ENCODE results near the gene ZNF714. TPM values are rescaled to one million over a fixed set of nuclear protein-coding genes. Genes with fewer than 3 reads are reported as not detected.

Gene ZNF714
- total RNA-seq, 3 donors from 2014 or later (not counting 1 experiment from before 2014, with no cell fraction given), result 12.5 to 15.0 (median 14.7) TPM

DNA sequence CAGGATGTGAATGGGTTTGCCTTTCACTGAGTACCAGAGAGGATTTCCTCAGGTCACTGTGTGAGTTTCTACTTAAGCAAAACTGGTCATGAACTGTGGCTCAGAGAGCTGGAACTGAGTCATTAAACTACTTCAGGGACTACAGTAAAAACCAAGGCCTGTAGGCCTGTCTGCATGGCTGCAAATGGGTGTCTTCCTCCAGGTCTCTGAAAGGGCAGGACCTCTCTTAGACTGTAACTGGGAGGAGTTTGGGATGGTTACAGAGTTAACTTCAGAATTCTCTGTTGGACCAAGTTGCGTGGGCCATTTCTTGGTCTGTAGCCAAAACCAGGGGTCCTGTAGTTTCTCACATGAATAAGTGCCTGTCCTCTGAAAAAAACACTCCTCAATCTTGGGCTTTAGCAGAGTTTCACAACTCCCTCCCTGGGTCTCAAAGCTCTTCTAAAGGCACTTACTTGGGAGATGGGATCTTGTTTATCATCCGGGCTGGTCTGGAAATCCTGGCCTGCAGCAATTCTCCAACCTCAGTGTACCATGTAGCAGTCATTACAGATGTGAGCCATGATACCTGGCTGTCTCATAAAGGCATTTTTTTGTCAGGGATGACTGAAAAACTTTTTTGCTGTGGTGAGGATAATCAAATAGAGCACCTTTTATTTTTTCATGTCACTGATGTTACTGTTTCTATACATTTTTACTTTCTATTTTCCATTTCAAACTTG is 19.7 kb downstream of the ZNF714 start:
- no peaks in the 10 kb centered on the region for H3K27me3 ChIP-seq (ENCODE audit: control insufficient read depth, insufficient read depth, low read length)
- no peaks in the 10 kb centered on the region for H3K36me3 ChIP-seq (ENCODE audit: control insufficient read depth, insufficient read depth, low read length)
- no peaks in the 10 kb centered on the region for H3K27me3 Mint-ChIP-seq (ENCODE audit: low read depth in 2 of 2)
- ATAC-seq, result no peak
- no peak overlapping the region for H3K4me3 ChIP-seq (ENCODE audit: low read length)
- H3K9me3 Mint-ChIP-seq, result no peaks in the 10 kb centered on the region
- DNase-seq, result no peak
- TF ChIP-seq, protein P1, sequence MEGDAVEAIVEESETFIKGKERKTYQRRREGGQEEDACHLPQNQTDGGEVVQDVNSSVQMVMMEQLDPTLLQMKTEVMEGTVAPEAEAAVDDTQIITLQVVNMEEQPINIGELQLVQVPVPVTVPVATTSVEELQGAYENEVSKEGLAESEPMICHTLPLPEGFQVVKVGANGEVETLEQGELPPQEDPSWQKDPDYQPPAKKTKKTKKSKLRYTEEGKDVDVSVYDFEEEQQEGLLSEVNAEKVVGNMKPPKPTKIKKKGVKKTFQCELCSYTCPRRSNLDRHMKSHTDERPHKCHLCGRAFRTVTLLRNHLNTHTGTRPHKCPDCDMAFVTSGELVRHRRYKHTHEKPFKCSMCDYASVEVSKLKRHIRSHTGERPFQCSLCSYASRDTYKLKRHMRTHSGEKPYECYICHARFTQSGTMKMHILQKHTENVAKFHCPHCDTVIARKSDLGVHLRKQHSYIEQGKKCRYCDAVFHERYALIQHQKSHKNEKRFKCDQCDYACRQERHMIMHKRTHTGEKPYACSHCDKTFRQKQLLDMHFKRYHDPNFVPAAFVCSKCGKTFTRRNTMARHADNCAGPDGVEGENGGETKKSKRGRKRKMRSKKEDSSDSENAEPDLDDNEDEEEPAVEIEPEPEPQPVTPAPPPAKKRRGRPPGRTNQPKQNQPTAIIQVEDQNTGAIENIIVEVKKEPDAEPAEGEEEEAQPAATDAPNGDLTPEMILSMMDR (IDR thresholded peaks at IDR 0.05), result no peak
- no peaks in the 10 kb centered on the region for H3K4me1 Mint-ChIP-seq
- H3K4me3 Mint-ChIP-seq, result no peak overlapping the region
- intact Hi-C loops (cut with micrococcal nuclease), result no loop called here
- WGBS (ENCODE audit: insufficient coverage), result 92% methylated on average over 2 of the region's 2 CpGs
- H3K4me1 ChIP-seq (ENCODE audit: control insufficient read depth, insufficient read depth, low read length), result no peaks in the 10 kb centered on the region
- no peaks in the 10 kb centered on the region for H3K9me3 ChIP-seq (ENCODE audit: control insufficient read depth, insufficient read depth, low read length)
- no peak overlapping the region for H3K27ac ChIP-seq (ENCODE audit: low read length)
- no peak overlapping the region for H3K27ac Mint-ChIP-seq
- H3K36me3 Mint-ChIP-seq, result no peaks in the 10 kb centered on the region

DNA sequence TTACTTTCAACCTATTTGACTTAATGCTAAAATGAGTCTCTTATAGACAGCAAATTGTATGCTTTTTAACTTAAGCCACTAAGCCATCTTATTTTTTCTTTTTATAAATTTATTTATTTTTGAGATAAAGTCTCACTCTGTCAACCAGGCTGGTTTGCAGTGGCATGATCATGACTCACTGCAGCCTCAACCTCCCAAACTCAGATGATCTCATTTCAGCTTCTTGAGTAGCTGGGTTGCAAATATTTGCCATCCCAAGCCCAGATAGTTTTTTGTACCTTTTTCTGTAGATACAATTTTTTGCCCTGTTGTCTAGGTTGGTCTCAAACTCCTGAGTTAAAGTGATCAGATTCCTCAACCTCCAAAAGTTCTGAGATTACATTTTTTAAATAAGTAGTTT is 27.1 kb downstream of the ZNF714 start:
- Mint-ChIP-seq H3K9me3 (peaks cover 2 to 8% of the 10 kb centered on the region in 2 donors), H3K27me3 (ENCODE audit: low read depth in 2 of 2) (no peaks in the 10 kb centered on the region), H3K4me1 (peaks cover 0 to 14% of the 10 kb centered on the region in 2 donors), H3K36me3 (peaks cover 2% of the 10 kb centered on the region), H3K4me3 (no peak overlapping the region), H3K27ac (no peak overlapping the region)
- TF ChIP-seq, protein P1 (IDR thresholded peaks at IDR 0.05), result no peak
- no peak for DNase-seq
- no peak for ATAC-seq
- no peak overlapping the region for H3K4me3 ChIP-seq (ENCODE audit: low read length)
- no peaks in the 10 kb centered on the region for H3K36me3 ChIP-seq (ENCODE audit: control insufficient read depth, insufficient read depth, low read length)
- intact Hi-C loops (cut with micrococcal nuclease), result no loop called here
- H3K27me3 ChIP-seq (ENCODE audit: control insufficient read depth, insufficient read depth, low read length), result no peaks in the 10 kb centered on the region
- H3K4me1 ChIP-seq (ENCODE audit: control insufficient read depth, insufficient read depth, low read length), result no peaks in the 10 kb centered on the region
- peaks cover 5% of the 10 kb centered on the region for H3K9me3 ChIP-seq (ENCODE audit: control insufficient read depth, insufficient read depth, low read length)
- no peak overlapping the region for H3K27ac ChIP-seq (ENCODE audit: low read length)

GRCh38 chr19:21110183-21110582 is 28.2 kb downstream of the ZNF714 start:
- H3K27me3 ChIP-seq (ENCODE audit: control insufficient read depth, insufficient read depth, low read length), result no peaks in the 10 kb centered on the region
- TF ChIP-seq, protein P1 (IDR thresholded peaks at IDR 0.05), result no peak
- H3K27ac ChIP-seq (ENCODE audit: low read length), result no peak overlapping the region
- Mint-ChIP-seq H3K4me3 (no peak overlapping the region), H3K36me3 (peaks cover 12% of the 10 kb centered on the region), H3K27ac (no peak overlapping the region), H3K9me3 (peaks cover 8 to 15% of the 10 kb centered on the region in 2 donors), H3K4me1 (peaks cover 0 to 14% of the 10 kb centered on the region in 2 donors), H3K27me3 (ENCODE audit: low read depth in 2 of 2) (no peaks in the 10 kb centered on the region)
- no peaks in the 10 kb centered on the region for H3K4me1 ChIP-seq (ENCODE audit: control insufficient read depth, insufficient read depth, low read length)
- DNase-seq (no peak), ATAC-seq (no peak)
- H3K36me3 ChIP-seq (ENCODE audit: control insufficient read depth, insufficient read depth, low read length), result no peaks in the 10 kb centered on the region
- H3K4me3 ChIP-seq (ENCODE audit: low read length), result no peak overlapping the region
- intact Hi-C loops (cut with micrococcal nuclease), result no loop called here
- H3K9me3 ChIP-seq (ENCODE audit: control insufficient read depth, insufficient read depth, low read length), result peaks cover 7% of the 10 kb centered on the region
- WGBS (ENCODE audit: insufficient coverage), result 100% methylated on average over 1 of the region's 1 CpG

DNA sequence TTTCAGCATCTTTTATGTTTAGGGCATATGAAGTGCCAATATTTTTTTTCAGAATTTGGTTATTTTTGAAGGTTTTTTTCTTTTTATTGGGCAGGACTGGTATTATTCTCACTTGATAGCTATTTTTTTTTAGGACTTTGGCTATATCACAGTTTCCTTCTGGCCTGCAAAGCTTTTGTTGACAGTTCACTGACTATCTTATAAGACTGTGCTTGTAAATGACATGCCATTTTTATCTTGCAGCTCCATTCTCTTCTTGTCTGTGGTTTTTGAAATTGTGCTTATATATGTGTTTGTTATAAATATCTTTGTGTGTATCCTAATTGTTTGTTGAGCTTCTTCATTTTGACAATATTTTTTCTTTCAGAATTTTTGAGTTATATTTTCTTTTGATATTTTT is 33.4 kb downstream of the ZNF714 start:
- H3K36me3 Mint-ChIP-seq, result peaks cover 34% of the 10 kb centered on the region
- peaks cover 11 to 19% of the 10 kb centered on the region in 2 donors for H3K9me3 Mint-ChIP-seq
- DNase-seq (no peak), ATAC-seq (no peak)
- Histone ChIP-seq H3K27me3 (ENCODE audit: control insufficient read depth, insufficient read depth, low read length) (no peaks in the 10 kb centered on the region), H3K4me3 (ENCODE audit: low read length) (no peak overlapping the region), H3K36me3 (ENCODE audit: control insufficient read depth, insufficient read depth, low read length) (peaks cover 4% of the 10 kb centered on the region), H3K27ac (ENCODE audit: low read length) (no peak overlapping the region), H3K9me3 (ENCODE audit: control insufficient read depth, insufficient read depth, low read length) (peaks cover 7% of the 10 kb centered on the region), H3K4me1 (ENCODE audit: control insufficient read depth, insufficient read depth, low read length) (no peaks in the 10 kb centered on the region)
- intact Hi-C loops (cut with micrococcal nuclease), result no loop called here
- no peaks in the 10 kb centered on the region for H3K27me3 Mint-ChIP-seq (ENCODE audit: low read depth in 2 of 2)
- no peak overlapping the region for H3K4me3 Mint-ChIP-seq
- H3K27ac Mint-ChIP-seq, result no peak overlapping the region
- TF ChIP-seq, protein P1 (IDR thresholded peaks at IDR 0.05), result no peak
- H3K4me1 Mint-ChIP-seq, result peaks cover 6 to 9% of the 10 kb centered on the region in 2 donors

Measured in natural killer cell (primary cell).